Measurements from ENCODE around the gene GALE. TPM values are rescaled to one million over a fixed set of nuclear protein-coding genes. Genes with fewer than 3 reads are reported as not detected.

The GALE gene
- total RNA-seq, 1 experiment from 2014 or later, result 114 TPM

DNA sequence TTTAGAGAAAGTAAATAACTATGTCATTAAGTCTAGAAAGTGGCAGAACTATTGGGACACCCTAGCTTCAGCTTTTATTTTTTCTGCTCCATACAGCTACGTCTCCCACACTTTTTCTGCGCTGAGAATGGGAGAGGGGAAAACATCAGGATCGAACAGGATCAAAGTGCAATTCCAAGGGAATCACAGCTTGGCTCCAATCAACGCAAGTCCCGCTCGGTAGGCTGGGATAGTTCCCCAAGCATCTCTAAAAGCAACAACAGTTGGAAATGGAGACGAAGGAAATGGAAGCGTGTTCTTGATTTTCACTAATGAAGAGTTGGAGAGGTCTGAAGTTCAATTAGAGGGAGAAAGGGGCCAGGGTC, 24.1 kb upstream of the GALE start:
- ChIA-PET CTCF (no interaction called here), POLR2A (no interaction called here)
- no peak; the same call in 1 of the 2 replicates for ATAC-seq
- in situ Hi-C loops (cut with HindIII; ENCODE audit: low pct_unique_long_range_greater_than_20kb, low sequenced_read_pairs), result no loop called here
- no peak for TF ChIP-seq TCF7L2 (IDR thresholded peaks at IDR 0.05; ENCODE audit: low read depth, low read length)
- TF ChIP-seq, protein P1, sequence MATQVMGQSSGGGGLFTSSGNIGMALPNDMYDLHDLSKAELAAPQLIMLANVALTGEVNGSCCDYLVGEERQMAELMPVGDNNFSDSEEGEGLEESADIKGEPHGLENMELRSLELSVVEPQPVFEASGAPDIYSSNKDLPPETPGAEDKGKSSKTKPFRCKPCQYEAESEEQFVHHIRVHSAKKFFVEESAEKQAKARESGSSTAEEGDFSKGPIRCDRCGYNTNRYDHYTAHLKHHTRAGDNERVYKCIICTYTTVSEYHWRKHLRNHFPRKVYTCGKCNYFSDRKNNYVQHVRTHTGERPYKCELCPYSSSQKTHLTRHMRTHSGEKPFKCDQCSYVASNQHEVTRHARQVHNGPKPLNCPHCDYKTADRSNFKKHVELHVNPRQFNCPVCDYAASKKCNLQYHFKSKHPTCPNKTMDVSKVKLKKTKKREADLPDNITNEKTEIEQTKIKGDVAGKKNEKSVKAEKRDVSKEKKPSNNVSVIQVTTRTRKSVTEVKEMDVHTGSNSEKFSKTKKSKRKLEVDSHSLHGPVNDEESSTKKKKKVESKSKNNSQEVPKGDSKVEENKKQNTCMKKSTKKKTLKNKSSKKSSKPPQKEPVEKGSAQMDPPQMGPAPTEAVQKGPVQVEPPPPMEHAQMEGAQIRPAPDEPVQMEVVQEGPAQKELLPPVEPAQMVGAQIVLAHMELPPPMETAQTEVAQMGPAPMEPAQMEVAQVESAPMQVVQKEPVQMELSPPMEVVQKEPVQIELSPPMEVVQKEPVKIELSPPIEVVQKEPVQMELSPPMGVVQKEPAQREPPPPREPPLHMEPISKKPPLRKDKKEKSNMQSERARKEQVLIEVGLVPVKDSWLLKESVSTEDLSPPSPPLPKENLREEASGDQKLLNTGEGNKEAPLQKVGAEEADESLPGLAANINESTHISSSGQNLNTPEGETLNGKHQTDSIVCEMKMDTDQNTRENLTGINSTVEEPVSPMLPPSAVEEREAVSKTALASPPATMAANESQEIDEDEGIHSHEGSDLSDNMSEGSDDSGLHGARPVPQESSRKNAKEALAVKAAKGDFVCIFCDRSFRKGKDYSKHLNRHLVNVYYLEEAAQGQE (IDR thresholded peaks at IDR 0.05; ENCODE audit: insufficient read depth in 1 of 2, low read depth in 2 of 2, low read length in 1 of 2), result no peak
- no peak for TF ChIP-seq SIN3A (IDR thresholded peaks at IDR 0.05; ENCODE audit: borderline replicate concordance, insufficient read depth, low read depth, low read length)
- no peak for TF ChIP-seq POLR2AphosphoS5 (IDR thresholded peaks at IDR 0.05; ENCODE audit: low read depth, low read length)
- TF ChIP-seq CTCF (IDR thresholded peaks at IDR 0.05), result no peak
- no peak for DNase-seq (ENCODE audit: low read depth, low spot score)
- intact Hi-C loops (cut with micrococcal nuclease; ENCODE audit: unreplicated experiment), result no loop called here
- H3K4me1 ChIP-seq (ENCODE audit: control insufficient read depth, insufficient read depth, low read length), result 0 out of 2 replicates have a peak, but pooled peaks cover 5% of the 10 kb centered on the region
- BruUV-seq (replicated peaks), result no TSS peak
- H3K27me3 ChIP-seq (ENCODE audit: control insufficient read depth, insufficient read depth, low read length), result no peaks in the 10 kb centered on the region
- H3K4me3 ChIP-seq (ENCODE audit: low read depth in 2 of 2, low read length in 2 of 2), result peak overlapping the region; percentile 87 to 99
- peak overlapping the region; percentile 91 for H3K27ac ChIP-seq (ENCODE audit: low read length)
- no peaks in the 10 kb centered on the region for H3K9me3 ChIP-seq (ENCODE audit: control insufficient read depth, insufficient read depth, low read depth, low read length)
- no peaks in the 10 kb centered on the region; the same call in 1 of the 2 replicates for H3K36me3 ChIP-seq (ENCODE audit: control insufficient read depth, insufficient read depth, low read length)

DNA sequence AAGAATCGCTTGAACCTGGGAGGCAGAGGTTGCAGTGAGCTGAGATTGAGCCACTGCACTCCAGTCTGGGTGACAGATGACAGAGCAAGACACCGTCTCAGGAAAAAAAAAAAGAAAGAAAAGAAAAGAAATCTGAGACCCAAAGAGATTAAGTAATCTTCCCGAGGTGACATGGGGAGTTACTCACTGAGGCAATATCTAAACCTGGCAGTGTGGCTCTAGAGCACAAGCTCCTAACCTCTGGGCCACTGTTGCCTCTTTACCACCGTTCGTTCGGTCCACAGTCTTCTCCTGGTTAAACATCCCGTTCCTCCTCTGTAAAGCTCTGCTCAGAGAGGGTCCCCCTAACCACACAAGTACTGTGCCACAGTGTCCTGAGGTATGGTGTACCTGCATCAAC, 23.2 kb upstream of the GALE start:
- in situ Hi-C loops (cut with HindIII; ENCODE audit: low pct_unique_long_range_greater_than_20kb, low sequenced_read_pairs) (no loop called here), intact Hi-C loops (cut with micrococcal nuclease; ENCODE audit: unreplicated experiment) (no loop called here)
- Histone ChIP-seq H3K4me3 (ENCODE audit: low read depth in 2 of 2, low read length in 2 of 2) (no peak overlapping the region), H3K27me3 (ENCODE audit: control insufficient read depth, insufficient read depth, low read length) (no peaks in the 10 kb centered on the region), H3K36me3 (ENCODE audit: control insufficient read depth, insufficient read depth, low read length) (no peaks in the 10 kb centered on the region; the same call in 1 of the 2 replicates), H3K9me3 (ENCODE audit: control insufficient read depth, insufficient read depth, low read depth, low read length) (no peaks in the 10 kb centered on the region), H3K4me1 (ENCODE audit: control insufficient read depth, insufficient read depth, low read length) (0 out of 2 replicates have a peak, but pooled peaks cover 5% of the 10 kb centered on the region), H3K27ac (ENCODE audit: low read length) (no peak overlapping the region)
- no peak for DNase-seq (ENCODE audit: low read depth, low spot score)
- ATAC-seq, result no peak
- TSS peak; percentile 91 for BruUV-seq (replicated peaks)
- CTCF ChIA-PET, result interaction anchor here (0.7 kb wide), 1 partner anchor 13 kb away, joined by 16 read pairs; no protein-coding TSS in a partner anchor
- POLR2A ChIA-PET, result interaction anchor here (0.6 kb wide), 1 partner anchor 101 kb away, joined by 14 read pairs; no protein-coding TSS in a partner anchor
- TF ChIP-seq TCF7L2 (IDR thresholded peaks at IDR 0.05; ENCODE audit: low read depth, low read length), result no peak
- TF ChIP-seq, protein P1 (IDR thresholded peaks at IDR 0.05; ENCODE audit: insufficient read depth in 1 of 2, low read depth in 2 of 2, low read length in 1 of 2), result no peak
- no peak for TF ChIP-seq CTCF (IDR thresholded peaks at IDR 0.05)
- TF ChIP-seq SIN3A (IDR thresholded peaks at IDR 0.05; ENCODE audit: borderline replicate concordance, insufficient read depth, low read depth, low read length), result no peak
- no peak for TF ChIP-seq POLR2AphosphoS5 (IDR thresholded peaks at IDR 0.05; ENCODE audit: low read depth, low read length)
